ENCODE measurements around the gene TDO2. TPM values are rescaled to one million over a fixed set of nuclear protein-coding genes. Genes with fewer than 3 reads are reported as not detected.

TDO2 gene
- total and polyA plus RNA-seq, 2 of the 4 experiments (the other 2 are of a cell fraction), result 0.09 to 0.18 TPM

- Histone ChIP-seq H4K20me1 (ENCODE audit: insufficient read depth, low read length) (no peaks in the 10 kb centered on the region), H3K14ac (replicated peaks; ENCODE audit: low read depth, low read length) (no peak within 1 kb of the TSS), H3K9me3 (ENCODE audit: control insufficient read depth, insufficient read depth, low read length) (no peaks in the 10 kb centered on the region), H3K27ac (ENCODE audit: insufficient read depth, low read length) (no peak within 1 kb of the TSS), H4K91ac (ENCODE audit: insufficient read depth, low read depth, low read length) (no peak within 1 kb of the TSS), H3K79me1 (ENCODE audit: low read depth in 1 of 2, low read length in 2 of 2) (no peaks in the 10 kb centered on the region), H2BK120ac (ENCODE audit: low read depth, low read length) (no peak within 1 kb of the TSS), H4K5ac (ENCODE audit: low read depth, low read length) (no peak within 1 kb of the TSS), H3K18ac (ENCODE audit: low read depth, low read length) (no peak within 1 kb of the TSS), H4K8ac (ENCODE audit: low read depth in 2 of 2, low read length in 2 of 2) (no peak within 1 kb of the TSS), H3K9me1 (ENCODE audit: insufficient read depth, low read length) (no peaks in the 10 kb centered on the region), H3K4me1 (ENCODE audit: control insufficient read depth, insufficient read depth, low read length) (no peaks in the 10 kb centered on the region), H3K9ac (ENCODE audit: low read depth, low read length) (no peak within 1 kb of the TSS), H2AK5ac (ENCODE audit: low read depth, low read length) (no peak within 1 kb of the TSS), H2AFZ (replicated peaks; ENCODE audit: low read length, poor library complexity) (no peak within 1 kb of the TSS), H3K36me3 (ENCODE audit: control insufficient read depth, insufficient read depth, low read length) (no peaks in the 10 kb centered on the region), H2BK5ac (ENCODE audit: low read depth, low read length, poor library complexity, severe bottlenecking) (no peak within 1 kb of the TSS), H3K56ac (ENCODE audit: extremely low read depth, insufficient read depth, low read length) (no peak within 1 kb of the TSS), H2AK9ac (replicated peaks; ENCODE audit: low read depth, low read length, poor library complexity) (no peak within 1 kb of the TSS), H3K4me2 (ENCODE audit: low read depth, low read length) (no peak within 1 kb of the TSS), H2BK15ac (ENCODE audit: low read depth, low read length) (no peak within 1 kb of the TSS), H3K4ac (ENCODE audit: low read depth, low read length) (no peak within 1 kb of the TSS), H3K4me3 (ENCODE audit: insufficient read depth, low read depth, low read length) (no peak within 1 kb of the TSS), H3K27me3 (ENCODE audit: control insufficient read depth, insufficient read depth, low read length) (no peaks in the 10 kb centered on the region), H3K23ac (ENCODE audit: low read depth, low read length) (no peak within 1 kb of the TSS), H2BK20ac (ENCODE audit: low read depth, low read length) (no peak within 1 kb of the TSS)
- no peak for ATAC-seq (ENCODE audit: low read depth)
- ChIA-PET POLR2A (ENCODE audit: unreplicated experiment) (no interaction called here), CTCF (interaction anchor here (1.1 kb wide), 1 partner anchor 9 kb away, joined by 3 read pairs; no protein-coding TSS in a partner anchor)
- no peak for TF ChIP-seq SMC3 (IDR thresholded peaks at IDR 0.05; ENCODE audit: low read depth, low read length)
- TF ChIP-seq ELK1 (IDR thresholded peaks at IDR 0.05; ENCODE audit: borderline replicate concordance, low read depth, low read length), result no peak
- no peak for TF ChIP-seq MAZ (IDR thresholded peaks at IDR 0.05; ENCODE audit: borderline replicate concordance, low read depth, low read length)
- TF ChIP-seq RAD21 (IDR thresholded peaks at IDR 0.05; ENCODE audit: low read length), result no peak
- TF ChIP-seq MAFK (IDR thresholded peaks at IDR 0.05; ENCODE audit: low read depth, low read length), result no peak
- no peak for TF ChIP-seq USF2 (IDR thresholded peaks at IDR 0.05; ENCODE audit: low read depth, low read length)
- TF ChIP-seq CEBPB (IDR thresholded peaks at IDR 0.05; ENCODE audit: low read depth, low read length), result no peak
- no peak for TF ChIP-seq CTCF (conservative IDR thresholded peaks at IDR 0.05; ENCODE audit: low read depth, low read length)
- TF ChIP-seq POLR2A (IDR thresholded peaks at IDR 0.05; ENCODE audit: low read depth, low read length), result no peak
- TF ChIP-seq MXI1 (IDR thresholded peaks at IDR 0.05; ENCODE audit: borderline replicate concordance, low read depth, low read length), result no peak
- no peak for TF ChIP-seq RCOR1 (IDR thresholded peaks at IDR 0.05; ENCODE audit: insufficient replicate concordance, low read length)
- TF ChIP-seq CHD1 (IDR thresholded peaks at IDR 0.05; ENCODE audit: low read depth, low read length), result no peak
- TF ChIP-seq BHLHE40 (IDR thresholded peaks at IDR 0.05; ENCODE audit: low read depth, low read length), result no peak
- TF ChIP-seq RFX5 (IDR thresholded peaks at IDR 0.05; ENCODE audit: low read depth, low read length), result no peak
- TF ChIP-seq FOS (IDR thresholded peaks at IDR 0.05; ENCODE audit: low read depth, low read length), result no peak
- TF ChIP-seq NFE2L2 (IDR thresholded peaks at IDR 0.05; ENCODE audit: low read depth, low read length), result no peak
- dilution Hi-C loops (cut with HindIII; ENCODE audit: low sequenced_read_pairs, unreplicated experiment), result no loop called here
- intact Hi-C loops (cut with micrococcal nuclease), result no loop called here
- in situ Hi-C loops (cut with MboI; ENCODE audit: low sequenced_read_pairs), result no loop called here
- BruUV-seq (replicated peaks), result no TSS peak
- DNase-seq, result no peak
- no CpG with 5 or more reads among the region's 1 CpG for WGBS, 2 experiments (ENCODE audit: extremely low coverage in 2 of 2, insufficient read length in 1 of 2)
These were observed 37.3 kb upstream of the TDO2 start, which contains the start of gene ASIC5 for GRCh38 chr4:155866177-155866576. ASIC5 (minus strand) TSS chr4:155866277; CDS start chr4:155866226, 51 bp downstream.

Measured in IMR-90 (cell line).